Adipocyte (in vitro differentiated cells): Measurements from ENCODE around the gene PLEKHM1.

Experiments
- DNase-seq: peaks from one replicate; pipeline ENCODE4 v3.0.0-alpha.2; 2015; ENCODE audit warnings: low read depth
- H3K27me3 ChIP-seq: replicated peaks from 2 replicates; pipeline ENCODE4 v1.7.0; 2013; ENCODE audit warnings: mild to moderate bottlenecking, low read length, moderate library complexity; ENCODE audit not compliant: control insufficient read depth, insufficient read depth
- H3K36me3 ChIP-seq: 2 replicates; pipeline ENCODE4 v1.7.0; 2013; ENCODE audit warnings: low read length, mild to moderate bottlenecking, moderate library complexity; ENCODE audit not compliant: control insufficient read depth, insufficient read depth, severe bottlenecking
- H3K4me1 ChIP-seq: 2 replicates; pipeline ENCODE4 v1.7.0; 2013; ENCODE audit warnings: mild to moderate bottlenecking, low read length, moderate library complexity; ENCODE audit not compliant: control insufficient read depth, insufficient read depth
- H3K4me3 ChIP-seq: 2 replicates; pipeline ENCODE4 v1.7.0; 2013; ENCODE audit warnings: mild to moderate bottlenecking, low read length, moderate library complexity
- H3K9ac ChIP-seq: 2 replicates; pipeline ENCODE4 v1.7.0; 2013; ENCODE audit warnings: mild to moderate bottlenecking, low read length, moderate library complexity
- H3K9me3 ChIP-seq: 2 replicates; pipeline ENCODE4 v1.7.0; 2013; ENCODE audit warnings: mild to moderate bottlenecking, low read length, moderate library complexity; ENCODE audit not compliant: control insufficient read depth

PLEKHM1 gene

GRCh38 chr17:45403906-45404490, 86.5 kb downstream of the PLEKHM1 start:
- Histone ChIP-seq H3K4me3 (no peak overlapping the region), H3K27me3 (no peaks in the 10 kb centered on the region), H3K4me1 (no peaks in the 10 kb centered on the region), H3K9me3 (no peaks in the 10 kb centered on the region), H3K9ac (no peak overlapping the region), H3K36me3 (peaks cover 4% of the 10 kb centered on the region)
- DNase-seq: no peak

DNA sequence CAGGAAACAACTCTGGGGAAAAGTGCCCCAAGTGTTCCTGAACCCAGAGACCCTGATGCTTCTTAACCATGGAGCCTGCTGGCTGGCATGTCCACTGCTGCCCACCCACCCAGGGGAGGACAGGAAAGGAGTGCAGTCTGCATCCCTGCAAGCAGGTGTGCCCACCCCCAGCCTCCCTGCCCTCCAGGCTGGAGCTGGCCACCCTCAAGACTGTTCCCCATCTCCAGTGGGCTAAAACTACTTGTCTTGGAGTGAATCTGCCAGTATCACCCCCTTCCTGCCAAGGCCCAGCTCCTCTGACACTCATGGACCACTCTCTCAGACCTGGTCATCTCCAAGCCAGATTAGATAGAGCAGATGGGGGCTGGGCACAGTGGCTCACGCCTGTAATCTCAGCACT, 87.6 kb downstream of the PLEKHM1 start:
- H3K9ac ChIP-seq: no peak overlapping the region
- no peaks in the 10 kb centered on the region for H3K4me1 ChIP-seq

DNA sequence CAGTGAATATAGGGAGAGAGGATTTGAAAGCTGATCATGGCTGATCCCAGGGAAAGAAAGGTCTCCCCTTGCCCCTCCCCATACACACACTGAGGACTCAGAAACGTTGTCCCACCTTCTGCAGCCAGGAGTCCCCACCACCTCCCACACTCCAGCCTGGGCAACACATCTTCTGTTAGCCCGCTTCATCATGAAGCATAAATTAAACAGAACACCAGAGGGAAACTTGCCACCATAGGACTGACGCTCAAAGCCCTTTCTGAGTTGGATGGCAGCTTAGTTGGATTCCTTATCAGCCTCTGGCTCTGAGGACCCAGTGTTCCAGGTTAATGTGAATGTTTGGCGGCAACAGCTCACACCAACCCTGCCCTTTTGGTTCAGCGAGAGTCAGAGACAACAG, 91.7 kb downstream of the PLEKHM1 start:
- H3K4me1 ChIP-seq: no peaks in the 10 kb centered on the region
- no peak for DNase-seq

More for the DNA sequence above, 87.6 kb downstream of the PLEKHM1 start:
- Histone ChIP-seq H3K27me3 (no peaks in the 10 kb centered on the region), H3K36me3 (peaks cover 4% of the 10 kb centered on the region), H3K4me3 (no peak overlapping the region), H3K9me3 (no peaks in the 10 kb centered on the region)
- DNase-seq: no peak

DNA sequence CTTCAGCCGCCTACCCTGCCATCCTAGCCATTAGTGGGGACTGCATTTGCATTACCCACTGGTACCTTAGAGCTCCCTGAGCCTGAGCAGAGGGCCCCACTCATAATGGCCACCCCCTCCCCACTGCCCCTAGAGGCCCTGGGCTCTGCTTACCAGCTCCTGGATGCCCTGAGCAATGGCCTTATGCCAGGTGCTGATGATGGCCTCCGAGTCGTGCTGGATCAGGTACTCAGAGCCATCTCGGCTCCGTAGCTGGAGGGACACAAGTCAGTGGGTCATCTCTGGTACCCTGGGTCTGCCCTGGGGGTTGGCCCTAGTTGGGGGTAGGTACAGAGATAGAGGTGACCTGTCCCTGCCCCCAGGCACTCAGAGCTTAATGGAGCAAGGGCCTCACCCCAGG, 92.7 kb downstream of the PLEKHM1 start:
- Histone ChIP-seq H3K9me3 (no peaks in the 10 kb centered on the region), H3K9ac (no peak overlapping the region), H3K27me3 (peaks cover 9% of the 10 kb centered on the region), H3K36me3 (no peaks in the 10 kb centered on the region), H3K4me3 (no peak overlapping the region), H3K4me1 (no peaks in the 10 kb centered on the region)
- DNase-seq: no peak

More for the DNA sequence above, 91.7 kb downstream of the PLEKHM1 start:
- Histone ChIP-seq H3K36me3 (no peaks in the 10 kb centered on the region), H3K4me3 (no peak overlapping the region), H3K9ac (no peak overlapping the region), H3K9me3 (no peaks in the 10 kb centered on the region), H3K27me3 (peaks cover 7% of the 10 kb centered on the region)

DNA sequence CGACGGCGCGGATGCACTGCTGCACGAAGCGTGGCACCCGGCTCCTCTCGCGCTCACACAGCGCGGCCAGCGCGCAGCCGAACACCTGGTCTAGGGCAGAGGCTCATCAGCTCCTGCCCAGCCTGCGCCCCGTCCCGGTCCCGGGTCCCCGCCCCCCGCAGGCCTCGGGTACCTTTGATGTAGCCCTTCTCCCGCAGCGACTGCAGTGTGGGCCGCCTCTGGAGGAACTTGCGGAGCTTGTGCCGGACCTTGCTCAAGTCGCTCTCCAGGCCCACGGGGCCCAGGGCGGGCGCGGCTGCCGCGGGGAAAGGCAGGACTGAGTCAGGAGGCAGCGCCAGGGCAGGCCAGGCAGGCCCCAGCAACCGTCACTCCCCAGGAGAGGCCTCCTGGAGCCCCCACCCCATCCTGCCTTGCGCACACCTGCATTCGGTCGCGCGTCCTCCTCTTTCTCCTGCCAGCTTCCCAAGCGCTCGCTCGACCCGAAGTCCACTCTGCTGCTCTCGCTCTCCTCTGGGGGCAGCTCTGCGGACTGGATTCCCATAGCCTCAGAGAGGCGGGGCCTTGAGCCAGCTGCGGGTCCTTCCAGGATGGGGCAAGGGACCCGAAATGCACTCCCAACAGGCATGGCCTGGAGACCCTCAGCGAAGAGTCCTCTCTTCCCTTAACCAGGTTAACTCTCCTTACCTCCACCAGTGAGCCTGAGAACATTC, 93.9 kb downstream of the PLEKHM1 start:
- Histone ChIP-seq H3K4me3 (no peak overlapping the region), H3K9me3 (no peaks in the 10 kb centered on the region), H3K9ac (no peak overlapping the region), H3K4me1 (no peaks in the 10 kb centered on the region), H3K27me3 (peaks cover 14% of the 10 kb centered on the region), H3K36me3 (no peaks in the 10 kb centered on the region)
- DNase-seq: no peak

GRCh38 chr17:45395569-45396415, 94.7 kb downstream of the PLEKHM1 start:
- no peaks in the 10 kb centered on the region for H3K4me1 ChIP-seq
- H3K9me3 ChIP-seq: no peaks in the 10 kb centered on the region
- H3K36me3 ChIP-seq: no peaks in the 10 kb centered on the region
- H3K4me3 ChIP-seq: no peak overlapping the region
- no peak overlapping the region for H3K9ac ChIP-seq
- H3K27me3 ChIP-seq: peaks cover 14% of the 10 kb centered on the region
- no peak for DNase-seq

DNA sequence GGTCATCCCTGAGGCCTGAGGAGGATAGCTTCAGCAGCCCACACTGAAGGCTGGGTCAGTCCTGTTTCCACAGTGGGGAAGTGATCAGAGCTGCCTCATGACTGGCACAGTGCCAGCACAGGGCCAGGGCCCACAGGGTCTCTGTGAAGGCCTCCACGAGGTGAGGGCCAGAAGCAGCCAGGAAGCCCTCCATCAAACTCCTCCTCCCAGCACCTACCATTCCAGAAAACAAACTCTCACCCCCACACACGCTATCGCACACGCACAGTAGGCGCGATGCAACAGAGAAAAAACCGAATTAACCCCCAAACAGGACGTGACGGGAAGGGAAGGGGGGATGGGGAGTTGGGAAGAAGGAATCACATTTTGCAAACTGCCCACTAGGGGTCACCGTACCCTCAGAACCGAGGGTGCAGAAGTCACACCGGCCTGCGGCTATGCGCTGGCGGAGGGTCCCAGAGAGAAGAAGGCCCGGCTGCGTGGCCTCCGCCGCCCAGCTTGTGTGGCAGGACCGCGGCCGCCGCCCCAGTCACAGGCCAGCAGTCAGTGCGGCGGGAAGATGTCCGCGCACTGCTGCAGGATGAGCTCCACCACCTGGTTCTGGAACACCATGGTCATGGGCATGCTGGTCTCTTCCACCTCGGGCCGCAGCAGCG, 95.5 kb downstream of the PLEKHM1 start:
- peak; percentile 86 for DNase-seq
- H3K9ac ChIP-seq: peak overlapping the region; percentile 34
- H3K9me3 ChIP-seq: no peaks in the 10 kb centered on the region
- no peaks in the 10 kb centered on the region for H3K4me1 ChIP-seq
- peak overlapping the region; percentile 27 for H3K4me3 ChIP-seq
- no peaks in the 10 kb centered on the region for H3K36me3 ChIP-seq
- peaks cover 14% of the 10 kb centered on the region for H3K27me3 ChIP-seq

GRCh38 chr17:45394564-45394912, 96.0 kb downstream of the PLEKHM1 start:
- Histone ChIP-seq H3K27me3 (peaks cover 16% of the 10 kb centered on the region), H3K9ac (peak overlapping the region; percentile 34), H3K36me3 (no peaks in the 10 kb centered on the region), H3K4me3 (no peak overlapping the region), H3K4me1 (no peaks in the 10 kb centered on the region), H3K9me3 (no peaks in the 10 kb centered on the region)
- no peak for DNase-seq

DNA sequence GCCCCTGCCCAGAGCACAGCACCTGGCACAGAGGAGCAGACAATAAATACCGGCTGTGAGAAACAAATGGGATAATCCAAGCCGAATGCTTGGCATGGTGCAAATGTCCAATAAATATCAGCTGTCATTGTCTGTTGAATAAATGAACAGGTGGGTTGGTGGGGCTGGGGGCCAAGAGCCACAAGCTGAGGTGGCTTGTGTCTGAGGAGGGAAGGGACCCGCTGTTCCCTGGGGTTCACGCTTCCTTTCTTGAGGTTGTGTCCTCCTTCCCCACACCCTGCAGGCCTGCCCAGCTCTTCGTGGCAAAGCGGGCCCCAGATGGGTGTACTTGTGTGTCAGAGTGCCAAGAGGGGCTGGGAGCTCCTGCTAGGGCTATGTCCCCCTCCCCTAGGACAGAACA, 96.4 kb downstream of the PLEKHM1 start:
- peaks cover 19% of the 10 kb centered on the region for H3K27me3 ChIP-seq
- no peaks in the 10 kb centered on the region for H3K4me1 ChIP-seq
- H3K9ac ChIP-seq: no peak overlapping the region
- H3K4me3 ChIP-seq: no peak overlapping the region
- H3K36me3 ChIP-seq: no peaks in the 10 kb centered on the region
- no peaks in the 10 kb centered on the region for H3K9me3 ChIP-seq
- DNase-seq: no peak

GRCh38 chr17:45393411-45393810, 97.1 kb downstream of the PLEKHM1 start:
- Histone ChIP-seq H3K4me3 (no peak overlapping the region), H3K9me3 (no peaks in the 10 kb centered on the region), H3K27me3 (peaks cover 19% of the 10 kb centered on the region), H3K36me3 (no peaks in the 10 kb centered on the region), H3K4me1 (peaks cover 5% of the 10 kb centered on the region), H3K9ac (no peak overlapping the region)
- no peak for DNase-seq

- Histone ChIP-seq H3K27me3 (peaks cover 17% of the 10 kb centered on the region), H3K9ac (no peak overlapping the region), H3K4me3 (no peak overlapping the region), H3K4me1 (peaks cover 5% of the 10 kb centered on the region), H3K36me3 (no peaks in the 10 kb centered on the region), H3K9me3 (no peaks in the 10 kb centered on the region)
- DNase-seq: no peak
Measured at GRCh38 chr17:45391918-45392317, 98.6 kb downstream of the PLEKHM1 start.
